Neural cell (in vitro differentiated cells): ENCODE results near the gene ZDHHC16. TPM values are rescaled to one million over a fixed set of nuclear protein-coding genes. Genes with fewer than 3 reads are reported as not detected.

Experiments
- H2AFZ ChIP-seq: fragments of 200-600, 300-800 bp; sonication (generic), shearing (Covaris generic); 2 replicates; pipeline ENCODE4 v1.6.0; 2014; ENCODE audit warnings: low read depth, mild to moderate bottlenecking, antibody characterized with exemption, low read length, moderate library complexity
- H3F3A ChIP-seq: fragments of 200-600 bp; shearing (Covaris generic); 2 replicates; pipeline ENCODE4 v1.6.1; 2016; ENCODE audit warnings: mild to moderate bottlenecking, moderate library complexity, mixed read lengths, antibody characterized with exemption, low read length; ENCODE audit not compliant: insufficient read depth, poor library complexity, severe bottlenecking
- H3K27ac ChIP-seq: fragments of 200-600, 300-800 bp; sonication (generic), shearing (Covaris generic); 2 replicates; pipeline ENCODE4 v1.5.1; 2014; ENCODE audit warnings: mild to moderate bottlenecking, low read length, moderate library complexity
- H3K27me3 ChIP-seq: fragments of 300-800, 200-600 bp; sonication (generic), shearing (Covaris generic); 2 replicates; pipeline ENCODE4 v1.6.0; 2014; ENCODE audit warnings: mild to moderate bottlenecking, low read depth, low read length, moderate library complexity; ENCODE audit not compliant: insufficient read depth
- H3K36me3 ChIP-seq: fragments of 300-800, 200-600 bp; sonication (generic), shearing (Covaris generic); 2 replicates; pipeline ENCODE4 v1.5.1; 2014; ENCODE audit warnings: mild to moderate bottlenecking, antibody characterized with exemption, low read length, moderate library complexity; ENCODE audit not compliant: insufficient read depth
- H3K4me2 ChIP-seq: fragments of 300-800, 200-600 bp; sonication (generic), shearing (Covaris generic); 2 replicates; pipeline ENCODE4 v1.6.0; 2014; ENCODE audit warnings: mild to moderate bottlenecking, low read length
- H3K4me3 ChIP-seq: fragments of 300-800, 200-600 bp; sonication (generic), shearing (Covaris generic); 2 replicates; pipeline ENCODE4 v1.5.1; 2014; ENCODE audit warnings: mild to moderate bottlenecking, low read length, moderate library complexity
- H3K79me2 ChIP-seq: fragments of 200-600 bp; shearing (Covaris generic); replicated peaks from 2 replicates; pipeline ENCODE4 v1.6.0; 2014; ENCODE audit warnings: mild to moderate bottlenecking, low read length, moderate library complexity; ENCODE audit not compliant: insufficient read depth
- H3K9ac ChIP-seq: fragments of 300-800, 200-600 bp; sonication (generic), shearing (Covaris generic); 2 replicates; pipeline ENCODE4 v1.6.1; 2016; ENCODE audit warnings: mild to moderate bottlenecking, low read length, mixed read lengths
- H3K9me2 ChIP-seq: fragments of 200-600 bp; shearing (Covaris generic); 2 replicates; pipeline ENCODE4 v1.6.1; 2016; ENCODE audit warnings: mild to moderate bottlenecking, low read length, mixed read lengths; ENCODE audit not compliant: insufficient read depth
- H3K9me3 ChIP-seq: fragments of 200-600, 300-800 bp; sonication (generic), shearing (Covaris generic); 2 replicates; pipeline ENCODE4 v1.6.1; 2016; ENCODE audit warnings: mild to moderate bottlenecking, mixed run types, low read length, moderate library complexity, mixed read lengths
- H4K20me1 ChIP-seq: fragments of 200-600 bp; shearing (Covaris generic); 2 replicates; pipeline ENCODE4 v1.6.1; 2016; ENCODE audit warnings: mild to moderate bottlenecking, mixed run types; ENCODE audit not compliant: insufficient read depth
- CTCF ChIP-seq: fragments of 450-650 bp; IDR thresholded peaks from 2 replicates; pipeline ENCODE4 v1.5.1; 2014; ENCODE audit warnings: antibody characterized with exemption, mild to moderate bottlenecking, moderate library complexity; ENCODE audit not compliant: poor library complexity, severe bottlenecking
- EP300 ChIP-seq: fragments of 450-650 bp; conservative IDR thresholded peaks from 2 replicates; pipeline ENCODE4 v1.6.1; 2014; ENCODE audit warnings: antibody characterized with exemption, mild to moderate bottlenecking, moderate library complexity; ENCODE audit not compliant: poor library complexity, severe bottlenecking
- EZH2 ChIP-seq: fragments of 200-600, 300-800 bp; shearing (Covaris generic), sonication (generic); IDR thresholded peaks from 2 replicates; pipeline ENCODE4 v1.6.1; 2014; ENCODE audit warnings: antibody characterized with exemption, low read length, borderline replicate concordance, mild to moderate bottlenecking; ENCODE audit not compliant: insufficient read depth, poor library complexity, severe bottlenecking
- MXI1 ChIP-seq: fragments of 450-650 bp; conservative IDR thresholded peaks from 2 replicates; pipeline ENCODE4 v1.6.1; 2014; ENCODE audit warnings: antibody characterized with exemption, mild to moderate bottlenecking; ENCODE audit not compliant: poor library complexity, severe bottlenecking
- POLR2AphosphoS5 ChIP-seq: IDR thresholded peaks from 2 replicates; pipeline ENCODE4 v1.6.1; 2012
- RAD21 ChIP-seq: fragments of 450-650 bp; conservative IDR thresholded peaks from 2 replicates; pipeline ENCODE4 v1.6.1; 2014; ENCODE audit warnings: antibody characterized with exemption, mild to moderate bottlenecking, moderate library complexity
- REST ChIP-seq: IDR thresholded peaks from 2 replicates; pipeline ENCODE4 v1.6.1; 2012; ENCODE audit warnings: borderline replicate concordance
- SMC3 ChIP-seq: fragments of 450-650 bp; conservative IDR thresholded peaks from 2 replicates; pipeline ENCODE4 v1.6.1; 2014; ENCODE audit warnings: antibody characterized with exemption, mild to moderate bottlenecking, moderate library complexity; ENCODE audit not compliant: poor library complexity
- TAF1 ChIP-seq: IDR thresholded peaks from 2 replicates; pipeline ENCODE4 v1.6.1; 2012; ENCODE audit warnings: low read depth
- polyA plus RNA-seq: library from polyadenylated mRNA; depleted of rRNA; stranded (reverse); fragments of >200 nt; gene quantifications from 2 replicates; pipeline ENCODE4 v1.2.3, GENCODE V29; 2014

Gene ZDHHC16
- polyA plus RNA-seq, 1 donor from 2014 or later, result 34.3 TPM

GRCh38 chr10:97481071-97481470 lies 35.1 kb downstream of the ZDHHC16 start:
- no peaks in the 10 kb centered on the region for H3K27me3 ChIP-seq
- peaks cover 13% of the 10 kb centered on the region for H3K36me3 ChIP-seq
- TF ChIP-seq EP300 (no peak), TAF1 (no peak), SMC3 (no peak), RAD21 (no peak), POLR2AphosphoS5 (no peak), EZH2 (no peak), MXI1 (no peak), REST (no peak), CTCF (no peak)
- no peak overlapping the region for H3K4me2 ChIP-seq
- no peak overlapping the region for H3K27ac ChIP-seq
- no peak overlapping the region for H3K4me3 ChIP-seq
- H3K9me2 ChIP-seq, result no peaks in the 10 kb centered on the region
- H3K9ac ChIP-seq, result no peak overlapping the region
- no peaks in the 10 kb centered on the region for H3F3A ChIP-seq
- no peaks in the 10 kb centered on the region for H4K20me1 ChIP-seq
- H3K79me2 ChIP-seq, result no peaks in the 10 kb centered on the region
- no peaks in the 10 kb centered on the region for H3K9me3 ChIP-seq
- H2AFZ ChIP-seq, result no peak overlapping the region

- no peak for TF ChIP-seq EP300
- no peak for TF ChIP-seq EZH2
- TF ChIP-seq SMC3, result no peak
- TF ChIP-seq TAF1, result no peak
- TF ChIP-seq MXI1, result no peak
- no peak for TF ChIP-seq REST
- no peak for TF ChIP-seq RAD21
- TF ChIP-seq CTCF, result no peak
- TF ChIP-seq POLR2AphosphoS5, result no peak
- Histone ChIP-seq H3F3A (no peaks in the 10 kb centered on the region), H3K4me2 (no peak overlapping the region), H3K9me2 (no peaks in the 10 kb centered on the region), H3K27ac (no peak overlapping the region), H2AFZ (no peak overlapping the region), H3K27me3 (no peaks in the 10 kb centered on the region), H3K36me3 (peaks cover 8% of the 10 kb centered on the region), H3K79me2 (no peaks in the 10 kb centered on the region), H3K9me3 (no peaks in the 10 kb centered on the region), H3K9ac (no peak overlapping the region), H3K4me3 (no peak overlapping the region), H4K20me1 (no peaks in the 10 kb centered on the region)
Measured at GRCh38 chr10:97482381-97482780, 36.4 kb downstream of the ZDHHC16 start.
